AG10803 (cell line): ENCODE measurements around the gene TTC6.
A peak's percentile ranks its signal among the peaks of the same experiment; 100 is the strongest.

Experiments
- DNase-seq: peaks from one replicate; pipeline ENCODE4 v3.0.0; 2010; ENCODE audit warnings: low read depth
- H3K4me3 ChIP-seq: 2 replicates; pipeline ENCODE4 v1.5.1; 2011; ENCODE audit warnings: mild to moderate bottlenecking, low read length, control low read depth
- TF ChIP-seq, protein P1 (sequence below): conservative IDR thresholded peaks from 2 replicates; pipeline ENCODE4 v1.5.1; 2011; ENCODE audit warnings: mild to moderate bottlenecking, low read length, control low read depth, inconsistent platforms

Gene TTC6

DNA sequence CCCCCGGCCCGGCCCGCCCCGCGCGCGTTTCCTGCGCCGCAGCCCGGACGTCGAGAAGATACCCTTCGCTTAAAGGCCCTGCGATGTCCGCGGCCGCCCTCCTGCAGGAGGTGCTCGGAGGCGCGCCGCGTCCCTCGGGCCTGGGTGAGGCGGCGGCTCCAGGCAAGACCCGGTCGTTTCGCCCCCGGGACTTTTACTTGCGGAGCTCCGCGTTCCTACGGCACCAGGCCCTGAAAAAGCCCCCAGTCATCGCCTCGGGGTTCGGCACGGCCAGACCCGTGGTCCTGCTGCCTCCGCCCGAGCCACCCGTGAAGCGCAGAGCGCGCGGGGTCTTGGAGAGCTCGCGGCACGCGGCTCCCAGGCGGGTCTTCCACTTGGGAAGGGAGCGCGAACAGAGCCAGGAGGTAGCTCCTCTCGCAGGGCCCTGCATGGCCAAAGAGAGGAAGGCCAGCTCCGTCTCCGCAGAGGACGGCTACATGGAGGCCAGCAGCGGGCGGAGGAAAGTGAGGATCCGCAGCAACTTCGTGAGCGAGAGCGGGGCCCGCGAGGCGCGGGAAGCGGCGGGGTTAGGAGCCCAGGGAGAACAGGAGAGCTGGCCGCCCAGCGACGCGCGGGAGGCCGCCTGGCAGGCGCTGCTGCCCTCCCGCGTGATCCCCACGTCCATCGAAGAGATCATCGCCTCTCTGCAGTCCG lies 26.9 kb downstream of the TTC6 start:
- TF ChIP-seq, protein P1, sequence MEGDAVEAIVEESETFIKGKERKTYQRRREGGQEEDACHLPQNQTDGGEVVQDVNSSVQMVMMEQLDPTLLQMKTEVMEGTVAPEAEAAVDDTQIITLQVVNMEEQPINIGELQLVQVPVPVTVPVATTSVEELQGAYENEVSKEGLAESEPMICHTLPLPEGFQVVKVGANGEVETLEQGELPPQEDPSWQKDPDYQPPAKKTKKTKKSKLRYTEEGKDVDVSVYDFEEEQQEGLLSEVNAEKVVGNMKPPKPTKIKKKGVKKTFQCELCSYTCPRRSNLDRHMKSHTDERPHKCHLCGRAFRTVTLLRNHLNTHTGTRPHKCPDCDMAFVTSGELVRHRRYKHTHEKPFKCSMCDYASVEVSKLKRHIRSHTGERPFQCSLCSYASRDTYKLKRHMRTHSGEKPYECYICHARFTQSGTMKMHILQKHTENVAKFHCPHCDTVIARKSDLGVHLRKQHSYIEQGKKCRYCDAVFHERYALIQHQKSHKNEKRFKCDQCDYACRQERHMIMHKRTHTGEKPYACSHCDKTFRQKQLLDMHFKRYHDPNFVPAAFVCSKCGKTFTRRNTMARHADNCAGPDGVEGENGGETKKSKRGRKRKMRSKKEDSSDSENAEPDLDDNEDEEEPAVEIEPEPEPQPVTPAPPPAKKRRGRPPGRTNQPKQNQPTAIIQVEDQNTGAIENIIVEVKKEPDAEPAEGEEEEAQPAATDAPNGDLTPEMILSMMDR, result no peak
- peak overlapping the region; percentile 44 for H3K4me3 ChIP-seq
- peak; percentile 25 for DNase-seq

GRCh38 chr14:37623426-37623951 lies 28.1 kb downstream of the TTC6 start:
- DNase-seq, result peak; percentile 58
- TF ChIP-seq, protein P1, result no peak
- H3K4me3 ChIP-seq, result no peak overlapping the region

GRCh38 chr14:37623971-37624370 lies 28.5 kb downstream of the TTC6 start:
- TF ChIP-seq, protein P1, result no peak
- no peak overlapping the region for H3K4me3 ChIP-seq
- DNase-seq, result no peak

- TF ChIP-seq, protein P1, result no peak
- no peak for DNase-seq
- no peak overlapping the region for H3K4me3 ChIP-seq
Measured at GRCh38 chr14:37625597-37626595, 30.5 kb downstream of the TTC6 start.

DNA sequence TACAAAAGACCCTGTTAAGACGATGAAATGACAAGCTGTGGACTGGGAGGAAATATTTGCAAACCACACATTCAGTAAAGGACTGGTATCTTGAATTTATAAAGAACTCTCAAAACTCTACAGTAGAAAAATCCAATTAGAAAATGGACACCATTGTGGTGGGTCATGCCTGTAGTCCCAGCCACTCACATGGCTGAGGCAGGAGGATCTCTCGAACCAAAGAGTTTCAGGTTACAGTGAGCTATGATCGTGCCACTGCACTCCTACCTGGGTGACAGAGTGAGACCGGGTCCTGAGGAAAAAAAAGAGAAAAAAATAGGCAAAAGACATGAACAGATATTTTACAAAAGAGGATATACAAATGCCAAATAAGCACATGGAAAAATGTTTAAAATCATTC lies 41.9 kb downstream of the TTC6 start:
- no peak overlapping the region for H3K4me3 ChIP-seq
- DNase-seq, result no peak
- TF ChIP-seq, protein P1, result no peak

GRCh38 chr14:37638599-37638998 lies 43.2 kb downstream of the TTC6 start:
- H3K4me3 ChIP-seq, result no peak overlapping the region
- DNase-seq, result no peak
- TF ChIP-seq, protein P1, result no peak
